GM12872 (cell line): ENCODE data around the gene DUSP16.

Experiments used
- CTCF ChIP-seq: IDR thresholded peaks from 3 replicates; pipeline ENCODE4 v1.5.1; 2011; ENCODE audit warnings: low read depth, mild to moderate bottlenecking, low read length, moderate library complexity; ENCODE audit not compliant: insufficient read depth

The DUSP16 gene

GRCh38 chr12:12519354-12519998, 43.2 kb downstream of the DUSP16 start:
- TF ChIP-seq CTCF = no peak

- TF ChIP-seq CTCF = no peak
Measured at GRCh38 chr12:12518919-12519318, 43.7 kb downstream of the DUSP16 start.

- TF ChIP-seq CTCF = no peak
Measured at GRCh38 chr12:12518464-12518845, 44.2 kb downstream of the DUSP16 start.

- no peak for TF ChIP-seq CTCF
Measured at GRCh38 chr12:12513416-12514006, 49.2 kb downstream of the DUSP16 start.

GRCh38 chr12:12511895-12512711, 50.6 kb downstream of the DUSP16 start:
- TF ChIP-seq CTCF = no peak

- TF ChIP-seq CTCF = no peak
Measured at GRCh38 chr12:12511021-12511783, 51.5 kb downstream of the DUSP16 start.

GRCh38 chr12:12510551-12510950, 52.1 kb downstream of the DUSP16 start:
- no peak for TF ChIP-seq CTCF
